HFFc6 (cell line): ENCODE results near the gene DIPK1C. TPM values are rescaled to one million over a fixed set of nuclear protein-coding genes. Genes with fewer than 3 reads are reported as not detected.

Experiments used
- DNase-seq: peaks from one replicate; pipeline ENCODE4 v3.0.0-alpha.2; 2018
- H3K27ac Mint-ChIP-seq: 2 replicates; pipeline ENCODE4 v1.8.0; 2020; ENCODE audit warnings: mild to moderate bottlenecking, mixed read lengths
- H3K27me3 Mint-ChIP-seq: 2 replicates; pipeline ENCODE4 v1.8.0; 2021; ENCODE audit warnings: mild to moderate bottlenecking, moderate library complexity, mixed read lengths; ENCODE audit not compliant: insufficient read depth
- H3K36me3 Mint-ChIP-seq: 2 replicates; pipeline ENCODE4 v1.8.0; 2021; ENCODE audit warnings: low read depth, mixed read lengths
- H3K4me1 Mint-ChIP-seq: 2 replicates; pipeline ENCODE4 v1.8.0; 2020; ENCODE audit warnings: low read depth, mixed read lengths
- H3K4me3 Mint-ChIP-seq: 2 replicates; pipeline ENCODE4 v1.8.0; 2020; ENCODE audit warnings: mild to moderate bottlenecking, moderate library complexity, mixed read lengths
- H3K9me3 Mint-ChIP-seq: 2 replicates; pipeline ENCODE4 v1.8.0; 2020; ENCODE audit warnings: mild to moderate bottlenecking, mixed read lengths
- CTCF ChIP-seq: fragments of 200-600 bp; sonication (generic); IDR thresholded peaks from 2 replicates; pipeline ENCODE4 v1.5.0; 2021; ENCODE audit warnings: antibody characterized with exemption, mild to moderate bottlenecking
- total RNA-seq, 6 experiments: library from RNA; stranded (reverse); fragmentation: NEBNext Ultra II Directional; extraction: Animal tissue kit (Norgen Biotek cat#: 25700); gene quantifications; 2 replicates in 1 of 6; 3 replicates in 5 of 6; pipeline ENCODE4 v1.2.3, GENCODE V29; 2021

DIPK1C gene
- total RNA-seq, 6 experiments from 2014 or later = not detected

- H3K4me1 Mint-ChIP-seq = no peaks in the 10 kb centered on the region
- peaks cover 25% of the 10 kb centered on the region for H3K27me3 Mint-ChIP-seq
- H3K27ac Mint-ChIP-seq = no peak overlapping the region
- no peak for DNase-seq
- H3K36me3 Mint-ChIP-seq = no peaks in the 10 kb centered on the region
- TF ChIP-seq CTCF = no peak
- H3K4me3 Mint-ChIP-seq = no peak overlapping the region
- no peaks in the 10 kb centered on the region for H3K9me3 Mint-ChIP-seq
Measured at GRCh38 chr18:74463983-74464382, 6.9 kb upstream of the DIPK1C start.

GRCh38 chr18:74463254-74463653 lies 6.1 kb upstream of the DIPK1C start:
- no peak overlapping the region for H3K27ac Mint-ChIP-seq
- H3K4me1 Mint-ChIP-seq = no peaks in the 10 kb centered on the region
- H3K4me3 Mint-ChIP-seq = no peak overlapping the region
- no peak for DNase-seq
- no peaks in the 10 kb centered on the region for H3K36me3 Mint-ChIP-seq
- peaks cover 32% of the 10 kb centered on the region for H3K27me3 Mint-ChIP-seq
- H3K9me3 Mint-ChIP-seq = no peaks in the 10 kb centered on the region
- TF ChIP-seq CTCF = no peak

- no peaks in the 10 kb centered on the region for H3K4me1 Mint-ChIP-seq
- no peak overlapping the region for H3K27ac Mint-ChIP-seq
- no peaks in the 10 kb centered on the region for H3K9me3 Mint-ChIP-seq
- H3K27me3 Mint-ChIP-seq = peaks cover 40% of the 10 kb centered on the region
- no peak overlapping the region for H3K4me3 Mint-ChIP-seq
- H3K36me3 Mint-ChIP-seq = no peaks in the 10 kb centered on the region
- TF ChIP-seq CTCF = no peak
- no peak for DNase-seq
Measured at GRCh38 chr18:74460825-74461224, 3.7 kb upstream of the DIPK1C start.

- no peak for DNase-seq
- H3K27ac Mint-ChIP-seq = no peak overlapping the region
- H3K9me3 Mint-ChIP-seq = no peaks in the 10 kb centered on the region
- peaks cover 45% of the 10 kb centered on the region for H3K27me3 Mint-ChIP-seq
- H3K36me3 Mint-ChIP-seq = no peaks in the 10 kb centered on the region
- TF ChIP-seq CTCF = peak; percentile 60
- no peaks in the 10 kb centered on the region for H3K4me1 Mint-ChIP-seq
- no peak overlapping the region for H3K4me3 Mint-ChIP-seq
Measured at GRCh38 chr18:74459889-74460288, 2.8 kb upstream of the DIPK1C start.

GRCh38 chr18:74457725-74458421 lies 765 bp upstream of the DIPK1C start:
- no peaks in the 10 kb centered on the region for H3K4me1 Mint-ChIP-seq
- no peak overlapping the region for H3K27ac Mint-ChIP-seq
- H3K27me3 Mint-ChIP-seq = peaks cover 51% of the 10 kb centered on the region
- H3K4me3 Mint-ChIP-seq = no peak overlapping the region
- DNase-seq = no peak
- TF ChIP-seq CTCF = no peak
- no peaks in the 10 kb centered on the region for H3K36me3 Mint-ChIP-seq
- H3K9me3 Mint-ChIP-seq = no peaks in the 10 kb centered on the region
